Spleen (tissue), 11 donors: ENCODE data around the gene FSTL4. TPM values are rescaled to one million over a fixed set of nuclear protein-coding genes. Genes with fewer than 3 reads are reported as not detected.

Experiments used
- DNase-seq: peaks from one replicate; pipeline ENCODE4 v3.0.0-alpha.2; 2020
- H3K27ac ChIP-seq, 8 donors: fragments of 200-600 bp; sonication (generic) in 7 of 8; 1 replicate in 4 of 8; 2 replicates in 4 of 8; pipeline versions ENCODE4 v1.5.0 to v1.8.0; 2016 to 2021; ENCODE audit warnings: inconsistent platforms in 4 of 8, mild to moderate bottlenecking in 4 of 8, moderate library complexity in 1 of 8
- H3K27me3 ChIP-seq, 7 donors: fragments of 200-600 bp; sonication (generic) in 6 of 7; replicated peaks in 1 of 7; 1 replicate in 4 of 7; 2 replicates in 3 of 7; pipeline versions ENCODE4 v1.5.0 to v1.8.0; 2016 to 2021; ENCODE audit warnings: inconsistent platforms in 3 of 7, mild to moderate bottlenecking in 1 of 7
- H3K36me3 ChIP-seq, 6 donors: fragments of 200-600 bp; sonication (generic) in 5 of 6; 1 replicate in 4 of 6; 2 replicates in 2 of 6; pipeline versions ENCODE4 v1.5.0 to v1.8.0; 2016 to 2021; ENCODE audit warnings: inconsistent platforms in 2 of 6
- H3K4me1 ChIP-seq, 6 donors: fragments of 200-600 bp; sonication (generic) in 5 of 6; 1 replicate in 3 of 6; 2 replicates in 3 of 6; pipeline versions ENCODE4 v1.5.0 to v1.8.0; 2016 to 2021; ENCODE audit warnings: inconsistent platforms in 3 of 6
- H3K4me3 ChIP-seq, 8 donors: fragments of 200-600 bp; sonication (generic) in 7 of 8; 1 replicate in 4 of 8; 2 replicates in 4 of 8; pipeline versions ENCODE4 v1.5.0 to v1.8.0; 2016 to 2021; ENCODE audit warnings: inconsistent platforms in 4 of 8, mild to moderate bottlenecking in 4 of 8, moderate library complexity in 2 of 8
- H3K9me3 ChIP-seq, 8 donors: fragments of 200-600 bp; sonication (generic) in 7 of 8; 1 replicate in 4 of 8; 2 replicates in 4 of 8; pipeline versions ENCODE4 v1.5.0 to v1.8.0; 2016 to 2021; ENCODE audit warnings: inconsistent platforms in 4 of 8
- CTCF ChIP-seq, 11 experiments: fragments of 200-600 bp in 7 of 11; fragments of 450-650 bp in 4 of 11; sonication (generic) in 4 of 11; IDR thresholded peaks in 8 of 11; conservative IDR thresholded peaks in 3 of 11; 1 replicate in 7 of 11; 2 replicates in 4 of 11; pipeline versions ENCODE4 v1.4.0 to v1.8.0; 2016 to 2021; ENCODE audit warnings: antibody characterized with exemption in 11 of 11, inconsistent platforms in 4 of 11, mild to moderate bottlenecking in 1 of 11
- POLR2A ChIP-seq, 3 donors: fragments of 450-650 bp; IDR thresholded peaks; one replicate each; pipeline ENCODE4 v1.5.1; 2017; ENCODE audit warnings: antibody characterized with exemption in 3 of 3, mild to moderate bottlenecking in 1 of 3
- POLR2AphosphoS5 ChIP-seq, 3 donors: sonication (generic); formaldehyde crosslinking; IDR thresholded peaks; one replicate each; pipeline ENCODE4 v1.5.1; 2017; ENCODE audit warnings: antibody characterized with exemption in 3 of 3
- WGBS, 5 donors: extraction: QIAGEN DNeasy Blood & Tissue Kit in 3 of 5; methylation state at CpG; one replicate each; pipeline versions ENCODE4 v1.1.5 to v1.1.7; 2013 to 2018; 5-methylcytosine and 5-hydroxymethylcytosine counted together
- intact Hi-C: fragments of 100-400 bp; cut with DNase I; formaldehyde crosslinking; loops from one replicate; pipeline ENCODE4 v1.15.0; 2023; ENCODE audit warnings: low total_unique reads
- polyA plus RNA-seq, 3 donors: library from polyadenylated mRNA; stranded (reverse); fragments of 200-250 nt; gene quantifications; one replicate each; pipeline ENCODE4 v1.2.1, GENCODE V29; 2013
- total RNA-seq, 7 donors: library from RNA; depleted of rRNA in 3 of 7; stranded (reverse); fragments of >200 nt in 3 of 7; fragmentation: NEBNext Ultra II Directional in 4 of 7; extraction: Animal tissue kit (Norgen Biotek cat#: 25700) in 4 of 7; gene quantifications; one replicate each; pipeline versions ENCODE4 v1.1.0 to v1.2.1, GENCODE V29; 2016 to 2021
- donor health status: healthy with polysubstance abuse.
- donor health status: DM: no; HTN: no; CAD: no; lungs with moderate emphysema.
- donor health status: DM: no; HTN: no; CAD: no.
- donor health status: Bipolar disorder and iron deficiency.
- donor health status: healthy.
- donor health status: DM: no; HTN: no; CAD: no.
- donor health status: DM: yes; HTN: yes; CAD: no.

FSTL4 gene
- total and polyA plus RNA-seq, 10 donors: under 0.01 to 1.0 (median 0.37) TPM; not detected in 4

- WGBS, 5 donors: 87 to 98% (median 96%) methylated on average over 4 of the region's 4 CpGs
- intact Hi-C loops: no loop called here
- TF ChIP-seq POLR2A (IDR thresholded peaks at IDR 0.05) (no peak), CTCF (IDR thresholded peaks at IDR 0.05 in 8 of 11, conservative IDR thresholded peaks at IDR 0.05 in 3 of 11) (no peak), POLR2AphosphoS5 (IDR thresholded peaks at IDR 0.05) (no peak)
- DNase-seq: no peak
- Histone ChIP-seq H3K27me3 (peaks cover 0 to 17% (median 0%) of the 10 kb centered on the region in 7 donors), H3K27ac (no peak overlapping the region), H3K9me3 (no peaks in the 10 kb centered on the region), H3K36me3 (no peaks in the 10 kb centered on the region), H3K4me3 (no peak overlapping the region), H3K4me1 (no peaks in the 10 kb centered on the region)
Measured at GRCh38 chr5:133348406-133348805, 263.9 kb downstream of the FSTL4 start.

- 36 to 52% (median 43%) methylated on average over 6 of the region's 6 CpGs for WGBS, 5 donors
- no peak for TF ChIP-seq CTCF (IDR thresholded peaks at IDR 0.05 in 8 of 11, conservative IDR thresholded peaks at IDR 0.05 in 3 of 11)
- no peak for TF ChIP-seq POLR2A (IDR thresholded peaks at IDR 0.05)
- TF ChIP-seq POLR2AphosphoS5 (IDR thresholded peaks at IDR 0.05): no peak
- H3K27ac ChIP-seq: no peak overlapping the region
- no peaks in the 10 kb centered on the region for H3K9me3 ChIP-seq
- H3K4me3 ChIP-seq: no peak overlapping the region
- DNase-seq: no peak
- H3K36me3 ChIP-seq: no peaks in the 10 kb centered on the region
- intact Hi-C loops: no loop called here
- H3K4me1 ChIP-seq: no peaks in the 10 kb centered on the region
- H3K27me3 ChIP-seq: peaks cover 0 to 17% (median 0%) of the 10 kb centered on the region in 7 donors
Measured at GRCh38 chr5:133347039-133347438, 265.3 kb downstream of the FSTL4 start.

- intact Hi-C loops: no loop called here
- TF ChIP-seq POLR2AphosphoS5 (IDR thresholded peaks at IDR 0.05): no peak
- TF ChIP-seq POLR2A (IDR thresholded peaks at IDR 0.05): no peak
Measured at GRCh38 chr5:133344266-133344665, 268.1 kb downstream of the FSTL4 start.

GRCh38 chr5:133343196-133343595 lies 269.1 kb downstream of the FSTL4 start:
- peaks cover 0 to 8% (median 0%) of the 10 kb centered on the region in 7 donors for H3K27me3 ChIP-seq
- no peak overlapping the region for H3K4me3 ChIP-seq
- no peaks in the 10 kb centered on the region for H3K36me3 ChIP-seq
- H3K9me3 ChIP-seq: no peaks in the 10 kb centered on the region
- H3K27ac ChIP-seq: no peak overlapping the region
- TF ChIP-seq CTCF (IDR thresholded peaks at IDR 0.05 in 8 of 11, conservative IDR thresholded peaks at IDR 0.05 in 3 of 11) (no peak), POLR2A (IDR thresholded peaks at IDR 0.05) (no peak), POLR2AphosphoS5 (IDR thresholded peaks at IDR 0.05) (no peak)
- 81 to 91% (median 84%) methylated on average over 8 of the region's 8 CpGs for WGBS, 5 donors
- H3K4me1 ChIP-seq: peaks cover 0 to 3% (median 0%) of the 10 kb centered on the region in 6 donors
- peak; percentile 64 for DNase-seq
- intact Hi-C loops: no loop called here

More at GRCh38 chr5:133344266-133344665, 268.1 kb downstream of the FSTL4 start:
- H3K27ac ChIP-seq: no peak overlapping the region
- no peaks in the 10 kb centered on the region for H3K36me3 ChIP-seq
- no peaks in the 10 kb centered on the region for H3K9me3 ChIP-seq
- no peak overlapping the region for H3K4me3 ChIP-seq
- WGBS, 5 donors: 54 to 84% (median 68%) methylated on average over 2 of the region's 2 CpGs
- peaks cover 0 to 3% (median 0%) of the 10 kb centered on the region in 6 donors for H3K4me1 ChIP-seq
- peaks cover 0 to 14% (median 0%) of the 10 kb centered on the region in 7 donors for H3K27me3 ChIP-seq
- DNase-seq: no peak
